SK-N-MC (cell line): ENCODE results near the gene PRRT4.

ENCODE experiments used
- DNase-seq: peaks from one replicate; pipeline ENCODE4 v3.0.0-alpha.2; 2011; ENCODE audit warnings: low read depth, low spot score
- H3K27ac ChIP-seq: fragments of 200-600 bp; sonication (generic); 2 replicates; pipeline ENCODE4 v1.5.1; 2016; ENCODE audit warnings: mixed run types
- H3K36me3 ChIP-seq: fragments of 200-600 bp; sonication (generic); 2 replicates; pipeline ENCODE4 v1.6.1; 2017; ENCODE audit warnings: antibody characterized with exemption, low read length, mixed read lengths; ENCODE audit not compliant: insufficient read depth
- H3K4me3 ChIP-seq: fragments of 200-600 bp; sonication (generic); 2 replicates; pipeline ENCODE4 v1.5.1; 2016
- H3K9ac ChIP-seq: fragments of 200-600 bp; sonication (generic); 2 replicates; pipeline ENCODE4 v1.8.0; 2017; ENCODE audit warnings: mixed run types, mixed read lengths; ENCODE audit not compliant: insufficient read length
- H3K9me3 ChIP-seq: fragments of 200-600 bp; sonication (generic); 2 replicates; pipeline ENCODE4 v1.6.1; 2017; ENCODE audit warnings: low read depth, mild to moderate bottlenecking, antibody characterized with exemption, low read length, moderate library complexity, mixed read lengths
- EZH2 ChIP-seq: fragments of 200-600 bp; sonication (generic); IDR thresholded peaks from one replicate; pipeline ENCODE4 v1.6.1; 2017; ENCODE audit warnings: antibody characterized with exemption
- FOXP2 ChIP-seq: optimal IDR thresholded peaks from 2 replicates; pipeline ENCODE3; 2011; ENCODE audit warnings: mild to moderate bottlenecking, moderate library complexity; ENCODE audit not compliant: insufficient read depth; ENCODE audit errors: extremely low read length, control extremely low read depth
- POLR2AphosphoS5 ChIP-seq: IDR thresholded peaks from 2 replicates; pipeline ENCODE4 v1.6.1; 2012; ENCODE audit warnings: mild to moderate bottlenecking, low read depth, low read length, borderline replicate concordance

Gene PRRT4

DNA sequence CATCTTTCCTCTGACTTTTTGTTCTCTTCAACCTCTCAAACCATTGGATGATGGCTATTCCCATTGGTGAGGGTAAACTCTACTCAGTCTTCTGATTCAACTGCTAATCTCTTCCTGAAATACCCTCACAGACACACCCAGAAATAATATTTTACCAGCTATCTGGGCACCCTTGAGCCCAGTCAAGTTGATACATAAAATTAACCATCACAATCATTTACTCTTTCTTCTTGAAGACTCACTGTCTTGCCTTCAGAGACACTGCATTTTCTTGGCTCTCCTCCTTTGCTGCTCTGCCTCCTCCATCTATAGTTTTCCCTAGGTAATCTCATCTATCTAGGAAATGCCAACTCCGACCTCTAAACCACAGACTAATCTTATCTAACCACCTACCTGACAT lies 12.6 kb upstream of the PRRT4 start:
- no peak overlapping the region for H3K27ac ChIP-seq
- no peak overlapping the region for H3K4me3 ChIP-seq
- H3K9me3 ChIP-seq = no peaks in the 10 kb centered on the region
- H3K36me3 ChIP-seq = no peaks in the 10 kb centered on the region
- no peak overlapping the region for H3K9ac ChIP-seq
- no peak for DNase-seq
- no peak for TF ChIP-seq FOXP2
- no peak for TF ChIP-seq POLR2AphosphoS5
- no peak for TF ChIP-seq EZH2

- H3K4me3 ChIP-seq = no peak overlapping the region
- H3K36me3 ChIP-seq = no peaks in the 10 kb centered on the region
- no peaks in the 10 kb centered on the region for H3K9me3 ChIP-seq
- H3K27ac ChIP-seq = no peak overlapping the region
- no peak for DNase-seq
- no peak overlapping the region for H3K9ac ChIP-seq
- TF ChIP-seq EZH2 (no peak), POLR2AphosphoS5 (no peak), FOXP2 (no peak)
Observed at GRCh38 chr7:128373606-128374005, 12.1 kb upstream of the PRRT4 start.

GRCh38 chr7:128370491-128370890 lies 9.0 kb upstream of the PRRT4 start:
- H3K9me3 ChIP-seq = no peaks in the 10 kb centered on the region
- H3K27ac ChIP-seq = no peak overlapping the region
- no peak for TF ChIP-seq EZH2
- TF ChIP-seq POLR2AphosphoS5 = no peak
- TF ChIP-seq FOXP2 = no peak
- H3K4me3 ChIP-seq = no peak overlapping the region
- DNase-seq = no peak
- no peak overlapping the region for H3K9ac ChIP-seq
- H3K36me3 ChIP-seq = no peaks in the 10 kb centered on the region

DNA sequence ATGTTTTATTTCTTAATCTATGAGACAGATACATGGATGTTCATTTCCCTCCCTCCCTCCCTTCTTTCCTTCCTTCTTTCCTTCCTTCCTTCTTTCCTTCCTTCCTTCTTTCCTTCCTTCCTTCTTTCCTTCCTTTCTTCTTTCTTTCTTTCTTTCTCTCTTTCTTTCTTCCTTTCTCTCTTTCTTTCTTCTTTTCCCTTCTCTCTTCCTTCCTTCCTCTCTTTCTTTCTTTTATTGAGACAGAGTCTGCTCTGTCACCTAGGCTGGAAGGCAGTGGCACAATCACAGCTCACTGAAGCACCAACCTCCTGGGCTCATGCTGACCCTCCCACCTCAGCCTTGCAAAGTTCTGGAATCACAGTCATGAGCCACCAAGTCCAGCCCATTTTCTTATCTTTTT lies 5.5 kb upstream of the PRRT4 start:
- no peak overlapping the region for H3K4me3 ChIP-seq
- peak overlapping the region; percentile 97 for H3K27ac ChIP-seq
- no peak for DNase-seq
- peak overlapping the region; percentile 37 for H3K9ac ChIP-seq
- no peaks in the 10 kb centered on the region for H3K36me3 ChIP-seq
- TF ChIP-seq FOXP2 = no peak
- no peak for TF ChIP-seq POLR2AphosphoS5
- no peak for TF ChIP-seq EZH2
- H3K9me3 ChIP-seq = no peaks in the 10 kb centered on the region

- peak overlapping the region; percentile 97 for H3K27ac ChIP-seq
- TF ChIP-seq POLR2AphosphoS5 (no peak), EZH2 (no peak), FOXP2 (no peak)
- peak overlapping the region; percentile 58 for H3K9ac ChIP-seq
- H3K36me3 ChIP-seq = no peaks in the 10 kb centered on the region
- peak overlapping the region; percentile 42 for H3K4me3 ChIP-seq
- no peak for DNase-seq
- no peaks in the 10 kb centered on the region for H3K9me3 ChIP-seq
Observed at GRCh38 chr7:128366300-128366699, 4.8 kb upstream of the PRRT4 start.

GRCh38 chr7:128365432-128365831 lies 3.9 kb upstream of the PRRT4 start:
- TF ChIP-seq POLR2AphosphoS5 (peak; percentile 35; the same call in 1 of the 2 replicates), EZH2 (no peak)
- no peak for DNase-seq
- Histone ChIP-seq H3K9ac (no peak overlapping the region), H3K9me3 (no peaks in the 10 kb centered on the region), H3K4me3 (peak overlapping the region; percentile 42), H3K27ac (peak overlapping the region; percentile 97), H3K36me3 (no peaks in the 10 kb centered on the region)

DNA sequence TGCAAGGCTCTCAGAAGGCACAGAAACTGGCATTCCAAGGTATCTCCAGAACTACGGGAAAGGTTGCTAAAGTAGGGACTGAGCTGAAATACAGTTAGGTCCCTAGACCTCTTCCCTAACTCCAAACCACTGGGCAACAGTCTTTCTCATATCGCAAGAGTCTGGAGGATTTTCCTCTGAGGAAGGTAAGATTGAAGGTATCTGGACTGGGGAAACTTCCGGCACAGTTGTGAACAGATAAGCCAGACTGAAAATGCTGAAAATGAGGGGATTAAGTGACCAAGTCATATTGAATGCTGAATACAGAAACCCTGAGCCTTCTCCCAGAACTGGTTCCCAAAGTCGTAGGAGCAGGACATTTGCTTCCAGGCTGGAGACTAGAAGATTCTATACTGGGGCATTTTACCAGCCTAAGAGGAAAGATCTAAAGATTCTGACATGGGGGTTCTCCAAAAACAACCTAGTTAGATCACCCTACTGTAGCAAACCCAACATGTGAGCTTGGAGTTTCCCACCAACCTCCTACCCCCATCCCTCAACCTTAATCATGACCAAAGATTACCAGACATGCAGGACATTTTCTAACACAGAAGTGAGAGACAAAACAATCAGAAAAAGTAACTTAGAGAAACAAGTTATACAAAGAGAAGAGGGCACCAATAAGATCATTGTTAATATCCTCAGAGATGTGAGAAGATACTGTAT lies 2.8 kb upstream of the PRRT4 start:
- peak overlapping the region; percentile 0 for H3K4me3 ChIP-seq
- no peaks in the 10 kb centered on the region for H3K9me3 ChIP-seq
- no peaks in the 10 kb centered on the region for H3K36me3 ChIP-seq
- peak overlapping the region; percentile 97 for H3K27ac ChIP-seq
- no peak for TF ChIP-seq EZH2
- TF ChIP-seq FOXP2 = no peak
- no peak for TF ChIP-seq POLR2AphosphoS5
- no peak for DNase-seq
- peak overlapping the region; percentile 55 for H3K9ac ChIP-seq

GRCh38 chr7:128363261-128363721 lies 1.8 kb upstream of the PRRT4 start:
- TF ChIP-seq POLR2AphosphoS5 (no peak; the same call in 1 of the 2 replicates), EZH2 (no peak), FOXP2 (no peak)
- peak overlapping the region; percentile 97 for H3K27ac ChIP-seq

GRCh38 chr7:128362670-128363069 lies 1.2 kb upstream of the PRRT4 start:
- Histone ChIP-seq H3K36me3 (0 out of 2 replicates have a peak, but pooled peaks cover 6% of the 10 kb centered on the region), H3K4me3 (peak overlapping the region; percentile 81), H3K9ac (no peak overlapping the region), H3K9me3 (no peaks in the 10 kb centered on the region), H3K27ac (peak overlapping the region; percentile 97)
- TF ChIP-seq POLR2AphosphoS5 (no peak), FOXP2 (no peak), EZH2 (no peak)
- no peak for DNase-seq

More at GRCh38 chr7:128363261-128363721, 1.8 kb upstream of the PRRT4 start:
- Histone ChIP-seq H3K9ac (no peak overlapping the region), H3K9me3 (no peaks in the 10 kb centered on the region), H3K36me3 (0 out of 2 replicates have a peak, but pooled peaks cover 6% of the 10 kb centered on the region), H3K4me3 (peak overlapping the region; percentile 81)
- no peak for DNase-seq
